Measurements from ENCODE around the gene MRRF.

MRRF gene

GRCh38 chr9:122264360-122265148 is at the start of gene MRRF, which contains the start of gene RBM18:
MRRF (plus strand) TSS chr9:122264882; CDS start chr9:122270892, 6,010 bp downstream.
RBM18 (minus strand) TSS chr9:122264840; CDS start chr9:122261492, 3,348 bp downstream.
- DNase-seq: peak; percentile 87

DNA sequence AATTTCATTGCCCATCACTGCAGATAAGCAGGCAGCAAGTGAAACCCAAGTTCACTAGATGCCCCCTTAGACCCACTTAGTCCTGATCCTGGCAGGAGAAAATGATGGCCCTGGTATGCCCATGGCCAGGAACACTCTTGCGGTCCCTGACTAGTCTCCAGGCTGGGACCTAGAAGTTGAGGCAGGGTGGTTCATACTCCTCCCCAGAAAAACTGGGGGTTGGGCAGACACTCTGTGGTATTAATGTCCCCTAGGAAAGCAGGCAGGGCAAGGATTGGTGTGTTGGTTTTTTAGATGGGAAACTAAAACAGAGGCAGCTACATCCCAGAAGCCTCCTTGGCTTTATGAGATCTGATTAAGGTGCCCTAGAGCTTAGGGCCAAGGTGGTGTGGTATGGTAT is 49.0 kb upstream of the MRRF start:
- DNase-seq: no peak

GRCh38 chr9:122216138-122216797 is 48.4 kb upstream of the MRRF start:
- no peak for DNase-seq

GRCh38 chr9:122216798-122217418 is 47.8 kb upstream of the MRRF start:
- no peak for DNase-seq

DNA sequence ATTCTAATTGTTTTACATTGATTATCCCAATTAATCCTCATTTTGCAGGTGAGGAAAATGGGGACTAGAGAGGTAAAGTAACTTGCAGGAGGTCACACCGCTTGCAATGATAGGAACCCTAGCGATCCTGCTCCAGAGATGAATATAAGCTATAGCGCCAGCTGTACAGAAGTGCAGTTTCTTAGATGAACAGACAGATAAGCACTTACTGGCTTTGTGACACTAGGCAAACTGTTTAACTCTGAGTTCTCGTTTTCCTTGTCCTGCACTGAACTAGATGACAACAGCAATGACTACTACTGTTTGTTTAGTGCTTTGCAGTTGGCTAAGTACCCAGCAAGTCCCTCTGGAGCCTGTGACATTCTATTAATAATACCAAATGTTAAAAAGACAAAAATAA is 47.0 kb upstream of the MRRF start:
- DNase-seq: no peak

GRCh38 chr9:122218071-122218934 is 46.4 kb upstream of the MRRF start:
- no peak for DNase-seq

DNA sequence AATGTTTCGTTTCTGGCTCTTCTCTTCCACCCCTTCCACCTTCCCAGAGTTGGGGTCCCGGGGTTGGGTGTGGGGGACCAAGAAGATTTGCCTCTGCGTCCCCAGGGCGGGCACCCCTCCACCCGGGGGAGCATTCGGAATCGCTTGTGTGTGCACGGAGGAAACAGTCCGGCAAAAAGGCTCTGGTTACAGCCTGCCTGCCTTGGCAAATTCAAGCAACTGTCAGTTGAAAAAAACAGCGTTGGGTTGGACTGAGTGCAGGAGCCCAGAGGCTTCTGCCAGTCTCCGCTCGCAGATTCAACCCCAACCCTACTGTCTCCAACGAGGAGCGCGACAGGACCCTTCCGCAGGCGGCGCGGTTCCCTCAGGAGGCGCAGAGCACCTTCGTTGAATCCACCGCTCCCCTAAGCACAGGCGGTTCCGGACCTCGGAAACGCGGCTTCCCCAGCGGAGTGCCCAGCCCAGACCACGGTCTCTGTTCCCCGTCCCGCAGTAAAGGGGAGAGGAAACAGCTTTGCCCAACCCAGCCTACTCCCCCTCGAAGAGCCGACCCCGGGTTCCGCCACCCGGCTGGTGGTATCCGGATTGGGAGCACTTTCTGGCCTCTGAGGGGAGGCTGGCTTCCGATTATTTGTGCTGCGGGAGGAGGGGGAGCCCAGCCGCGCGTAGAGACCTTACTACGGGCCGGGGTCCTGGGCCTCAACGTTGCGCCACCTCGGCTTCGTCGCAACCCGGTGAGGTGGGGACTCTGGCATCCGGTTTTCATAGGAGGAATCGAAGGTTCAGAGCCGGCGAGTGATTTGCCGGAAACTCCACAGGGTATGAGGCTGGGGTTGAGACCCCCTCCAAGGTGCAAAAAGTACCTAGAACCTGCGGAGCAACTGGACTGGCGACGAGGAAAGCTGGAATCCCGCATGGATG is 45.5 kb upstream of the MRRF start:
- DNase-seq: no peak

- no peak for DNase-seq
Measured at GRCh38 chr9:122219856-122220672, 44.6 kb upstream of the MRRF start.

DNA sequence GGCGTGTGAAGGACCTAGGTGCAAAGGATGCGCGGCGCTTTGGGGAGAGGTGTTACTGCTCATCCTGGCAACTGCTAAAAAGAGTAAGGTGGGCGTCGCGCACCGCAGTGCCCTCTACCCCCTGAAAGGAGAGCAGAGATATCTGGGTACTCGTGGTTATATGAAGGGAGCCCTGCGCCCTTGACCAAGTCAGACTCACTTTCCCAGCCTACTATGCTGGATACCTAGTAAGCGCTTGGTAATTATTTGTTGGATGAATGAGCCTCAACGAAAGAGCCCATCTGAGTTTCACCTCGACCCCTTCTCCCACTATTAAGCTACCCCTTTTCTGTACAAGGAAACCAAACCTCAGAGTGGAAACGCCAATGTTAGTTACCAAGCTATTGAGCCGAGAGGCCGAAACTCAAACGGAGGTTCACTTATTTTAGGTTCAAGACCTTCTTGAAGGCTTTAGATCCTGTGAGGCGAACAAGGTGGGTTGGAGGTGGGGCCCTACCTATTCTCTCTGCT is 44.0 kb upstream of the MRRF start:
- DNase-seq: no peak

DNA sequence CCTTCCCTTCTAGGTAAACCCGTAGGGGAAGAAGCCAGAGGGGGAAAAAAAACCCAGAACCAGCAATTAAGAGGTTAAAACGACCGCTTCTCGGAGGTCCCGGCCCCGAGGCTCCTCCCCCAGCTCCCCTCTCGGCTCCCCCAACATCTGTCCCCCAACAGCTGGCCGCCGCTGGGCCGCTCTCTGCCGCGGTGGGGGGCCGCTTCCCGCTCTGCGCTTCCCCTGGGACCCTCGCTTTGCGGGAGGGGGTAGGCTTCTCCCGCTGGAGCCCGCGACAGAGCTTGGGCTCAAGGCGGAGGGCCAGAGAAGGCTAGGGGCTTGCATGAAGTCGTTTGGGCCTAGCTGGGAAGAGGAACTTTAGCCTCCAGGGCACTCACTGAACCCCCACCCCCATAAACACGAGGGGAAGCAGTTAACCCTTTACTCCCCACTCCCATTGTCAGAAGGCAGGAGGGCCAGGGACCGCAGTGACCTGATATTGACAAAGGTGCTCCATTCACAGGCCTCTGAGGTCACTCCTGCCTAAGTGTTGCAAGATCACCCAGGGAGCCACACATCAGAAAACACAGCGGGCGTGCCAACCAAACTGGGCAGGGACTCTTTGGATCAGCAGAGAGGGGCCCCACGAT is 43.4 kb upstream of the MRRF start:
- DNase-seq: no peak

GRCh38 chr9:122222791-122223190 is 41.9 kb upstream of the MRRF start:
- no peak for DNase-seq

GRCh38 chr9:122223435-122223834 is 41.2 kb upstream of the MRRF start:
- no peak for DNase-seq

DNA sequence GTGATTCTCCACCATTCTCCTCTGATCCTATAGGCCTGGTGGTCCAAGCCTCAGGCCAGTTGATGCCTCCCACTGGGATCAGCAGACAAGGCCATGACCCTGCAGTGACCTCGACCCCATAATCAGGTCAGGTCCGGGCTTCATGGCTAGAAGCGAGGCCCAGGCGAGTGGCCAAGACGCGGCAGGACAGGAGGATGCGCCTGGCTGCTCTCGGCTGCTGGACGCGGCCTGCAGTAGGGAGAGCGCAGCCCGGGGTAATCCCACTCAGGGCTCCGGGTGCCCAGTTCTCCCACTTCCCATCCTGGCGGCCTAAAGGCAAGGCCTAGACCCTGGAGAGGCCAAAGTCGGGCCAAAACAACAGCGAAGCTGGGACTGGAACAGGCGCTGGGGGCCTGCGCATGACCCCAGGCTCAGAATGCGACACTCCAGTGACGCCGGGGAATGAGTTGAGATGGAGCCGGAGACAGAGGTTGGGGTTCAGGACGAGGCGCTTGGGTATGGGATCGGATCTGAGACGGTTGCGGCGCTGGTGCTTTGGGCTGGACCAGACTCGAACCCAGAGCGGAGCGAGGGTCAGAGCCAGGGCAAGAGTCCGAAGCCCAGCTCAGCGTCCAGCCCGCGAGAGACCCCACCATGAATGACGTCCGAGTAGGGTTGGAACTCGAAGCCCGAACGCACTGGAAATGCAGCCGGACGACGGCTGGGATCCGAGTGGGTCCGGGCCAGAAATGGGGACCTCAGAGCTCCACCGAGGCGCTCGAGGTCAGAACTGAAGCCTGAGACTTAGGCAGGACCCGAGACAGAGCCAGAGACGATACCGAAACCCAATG is 39.2 kb upstream of the MRRF start:
- no peak for DNase-seq

GRCh38 chr9:122226142-122226757 is 38.4 kb upstream of the MRRF start:
- DNase-seq: no peak

GRCh38 chr9:122226758-122227574 is 37.7 kb upstream of the MRRF start:
- DNase-seq: no peak

- no peak for DNase-seq
Measured at GRCh38 chr9:122227575-122227900, 37.1 kb upstream of the MRRF start.

- DNase-seq: no peak
Measured at GRCh38 chr9:122228191-122228567, 36.5 kb upstream of the MRRF start.

Measured in CD4-positive, alpha-beta T cell treated with Interleukin-17A for 4 hours (primary cell).